ENCODE results near the gene DRAM1.

The DRAM1 gene

GRCh38 chr12:101941306-101942249, 64.2 kb downstream of the DRAM1 start:
- DNase-seq (ENCODE audit: low read depth in 2 of 2), result no peak

DNA sequence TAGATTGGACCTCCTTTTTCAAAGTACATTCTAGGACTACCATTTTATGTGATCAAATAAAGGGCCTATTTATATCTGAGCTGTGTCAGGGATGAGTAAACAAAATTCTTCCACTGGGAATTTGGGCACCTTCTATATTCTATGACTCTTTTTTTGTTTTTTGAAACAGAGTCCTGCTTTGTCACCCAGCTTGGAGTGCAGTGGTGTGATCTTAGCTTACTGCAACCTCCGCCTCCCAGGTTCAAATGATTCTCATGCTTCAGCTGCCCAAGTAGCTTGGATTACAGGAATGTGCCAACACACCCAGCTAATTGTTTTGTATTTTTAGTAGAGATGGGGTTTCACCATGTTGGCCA, 64.8 kb downstream of the DRAM1 start:
- no peak for DNase-seq (ENCODE audit: low read depth in 2 of 2)

- no peak for DNase-seq (ENCODE audit: low read depth in 2 of 2)
Measured at GRCh38 chr12:101945369-101946232, 68.2 kb downstream of the DRAM1 start.

- no peak for DNase-seq (ENCODE audit: low read depth in 2 of 2)
Measured at GRCh38 chr12:101946233-101946611, 68.8 kb downstream of the DRAM1 start.

GRCh38 chr12:101947316-101947715, 69.9 kb downstream of the DRAM1 start:
- DNase-seq (ENCODE audit: low read depth in 2 of 2), result no peak

- DNase-seq (ENCODE audit: low read depth in 2 of 2), result no peak
Measured at GRCh38 chr12:101948365-101948764, 71.0 kb downstream of the DRAM1 start.

DNA sequence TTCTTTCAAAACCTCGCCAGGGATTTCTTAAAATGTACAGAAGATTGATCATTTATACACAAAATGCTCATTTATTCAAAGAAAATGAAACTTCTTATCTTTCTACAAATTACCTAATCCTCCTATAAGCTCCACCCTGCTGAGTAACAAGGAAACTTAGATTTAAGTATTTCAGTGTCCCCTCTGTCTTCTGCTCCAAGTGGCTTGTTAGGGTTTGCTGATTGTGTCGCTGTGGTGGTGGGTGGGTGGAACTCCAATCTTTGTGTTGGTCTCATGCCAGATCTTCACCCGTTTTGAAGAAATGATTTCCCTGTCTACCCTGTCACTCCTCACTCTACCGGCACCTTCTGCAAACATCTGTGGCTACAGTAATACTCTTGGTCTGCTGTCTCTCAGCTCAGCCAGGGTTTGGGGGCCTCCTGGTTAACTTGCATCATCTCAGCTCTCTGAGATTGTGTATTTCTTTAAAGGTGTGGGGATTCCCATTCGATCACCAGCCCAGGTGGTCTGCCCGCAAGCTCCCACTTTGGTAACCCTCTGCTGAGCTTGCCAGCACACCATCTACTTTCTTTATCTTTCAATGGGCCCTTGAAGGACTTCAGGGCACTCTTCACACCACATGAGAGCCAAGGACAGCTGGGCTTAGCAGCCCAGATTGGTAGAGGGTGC, 73.8 kb downstream of the DRAM1 start:
- DNase-seq (ENCODE audit: low read depth in 2 of 2), result no peak

DNA sequence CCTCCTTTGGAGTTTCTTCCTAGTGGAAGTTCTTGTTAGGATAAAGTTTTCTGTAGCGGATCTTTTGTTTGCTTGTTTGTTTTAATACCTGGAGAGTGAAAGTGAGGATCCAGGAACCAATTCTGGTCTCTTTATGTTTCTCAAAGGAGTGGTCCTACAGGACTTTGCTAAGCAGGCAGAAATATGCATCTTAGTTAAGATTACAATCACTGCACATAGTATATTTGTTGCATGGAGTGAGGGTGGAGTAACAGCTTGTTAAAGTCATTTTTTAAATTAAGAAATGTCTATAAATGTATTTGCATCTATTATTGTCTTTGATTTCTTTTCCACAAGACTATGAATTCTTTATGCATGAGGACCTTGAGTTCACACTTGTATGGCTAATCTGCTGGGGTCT, 76.7 kb downstream of the DRAM1 start:
- no peak for DNase-seq (ENCODE audit: low read depth in 2 of 2)

DNA sequence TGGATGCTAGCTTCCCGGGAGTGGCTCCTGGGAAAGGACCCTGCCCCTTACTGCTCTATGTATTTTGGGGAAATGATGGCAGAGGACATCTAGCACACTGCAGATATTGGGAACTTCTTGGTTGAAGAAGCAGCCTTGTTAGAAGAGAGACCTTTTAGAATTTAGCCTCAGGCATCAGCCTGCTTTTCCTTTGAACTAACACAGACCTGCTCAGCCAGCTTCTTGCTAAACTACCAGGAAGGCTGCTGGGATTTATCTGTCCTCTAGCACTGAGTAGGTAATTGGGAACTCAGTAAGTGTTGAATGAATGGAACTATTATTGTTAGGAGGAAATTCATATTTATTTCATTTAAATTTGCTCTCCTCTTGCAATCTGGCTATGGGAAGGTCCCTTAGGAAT, 77.3 kb downstream of the DRAM1 start:
- DNase-seq (ENCODE audit: low read depth in 2 of 2), result no peak

GRCh38 chr12:101957252-101957959, 80.0 kb downstream of the DRAM1 start:
- no peak for DNase-seq (ENCODE audit: low read depth in 2 of 2)

- no peak for DNase-seq (ENCODE audit: low read depth in 2 of 2)
Measured at GRCh38 chr12:101959607-101960006, 82.2 kb downstream of the DRAM1 start.

- DNase-seq (ENCODE audit: low read depth in 2 of 2), result no peak
Measured at GRCh38 chr12:101962486-101962885, 85.1 kb downstream of the DRAM1 start.

- DNase-seq (ENCODE audit: low read depth in 2 of 2), result no peak
Measured at GRCh38 chr12:101963697-101964096, 86.3 kb downstream of the DRAM1 start.

- no peak for DNase-seq (ENCODE audit: low read depth in 2 of 2)
Measured at GRCh38 chr12:101966496-101966895, 89.1 kb downstream of the DRAM1 start.

DNA sequence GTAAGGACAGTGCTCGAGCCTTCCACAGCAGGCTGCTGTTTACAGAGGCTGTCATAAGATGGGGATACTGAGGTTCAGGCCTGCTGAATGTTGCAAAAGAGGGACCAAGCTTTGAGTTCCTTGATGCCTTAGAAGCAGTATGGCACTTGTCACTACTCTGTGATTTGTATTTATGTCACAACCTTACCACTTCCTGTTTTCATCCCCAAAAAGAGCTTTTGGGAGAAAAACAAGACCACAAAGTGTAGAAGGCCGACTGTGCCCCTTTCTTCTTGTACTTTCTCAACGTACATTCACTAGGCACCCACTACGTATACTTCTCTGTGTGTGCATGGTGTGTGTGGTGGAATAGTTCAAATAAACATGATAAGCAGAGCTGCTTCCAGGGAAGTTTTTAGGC, 90.1 kb downstream of the DRAM1 start:
- DNase-seq (ENCODE audit: low read depth in 2 of 2), result no peak

DNA sequence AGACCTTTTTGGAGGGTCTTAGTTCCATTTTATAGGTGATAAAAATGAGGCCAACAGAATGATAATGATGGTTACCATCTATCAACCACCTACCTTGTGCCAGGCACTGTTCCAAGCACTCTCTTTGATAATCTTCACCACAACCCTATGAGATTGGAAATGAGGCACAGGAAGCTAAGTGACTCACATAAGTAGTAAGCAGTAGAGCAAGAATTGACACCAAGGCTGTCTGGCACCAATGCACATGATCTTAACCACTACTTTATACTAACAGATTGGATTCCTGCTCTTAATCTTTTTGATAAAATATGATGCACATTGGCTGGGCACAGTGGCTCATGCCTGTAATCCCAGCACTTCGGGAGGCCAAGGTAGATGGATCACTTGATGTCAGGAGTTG, 91.4 kb downstream of the DRAM1 start:
- DNase-seq (ENCODE audit: low read depth in 2 of 2), result no peak
